NCI-H2227 (cell line): Measurements from ENCODE around the gene LSP1.

Experiments used
- DNase-seq: peaks from one replicate; lab custom pipeline; 2025; ENCODE audit not compliant: unreplicated experiment; lab: John Stamatoyannopoulos, UW

LSP1 gene

DNA sequence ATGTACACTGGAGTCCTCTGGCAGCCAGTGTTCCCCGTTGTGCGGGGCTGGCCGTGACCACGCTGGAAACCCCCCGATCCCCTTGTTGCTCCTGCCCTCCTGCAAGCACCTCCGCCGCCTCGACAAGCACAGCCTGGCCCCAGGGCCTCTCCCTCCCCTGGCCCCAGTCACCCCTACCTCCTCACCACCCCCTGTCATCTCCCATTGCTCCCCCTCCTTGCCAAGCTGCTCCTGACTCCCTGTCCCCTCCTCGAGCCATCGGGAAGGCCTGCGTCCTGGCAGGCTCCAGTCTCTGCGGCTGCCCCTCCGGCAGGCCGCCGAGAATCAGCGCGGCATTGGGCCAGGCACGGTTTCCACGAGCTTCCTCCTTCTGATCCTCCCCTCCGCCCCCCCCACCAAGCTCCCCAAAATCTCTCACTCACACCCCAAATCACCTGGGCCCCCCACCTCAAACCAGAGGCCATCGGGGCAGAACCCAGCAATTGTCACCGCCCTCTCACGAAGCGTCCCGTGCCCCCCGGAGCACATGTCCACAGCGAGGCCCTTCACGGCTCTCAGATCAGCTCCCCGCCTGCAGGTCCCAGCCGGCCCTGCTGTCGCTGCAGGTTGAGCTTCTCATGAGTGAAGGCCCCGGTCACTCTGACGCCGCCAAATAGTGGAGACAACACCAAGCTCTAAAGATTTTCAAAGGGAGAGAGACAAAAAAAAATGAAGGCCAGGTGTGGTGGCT lies 5.7 kb upstream of the LSP1 start:
- no peak for DNase-seq

DNA sequence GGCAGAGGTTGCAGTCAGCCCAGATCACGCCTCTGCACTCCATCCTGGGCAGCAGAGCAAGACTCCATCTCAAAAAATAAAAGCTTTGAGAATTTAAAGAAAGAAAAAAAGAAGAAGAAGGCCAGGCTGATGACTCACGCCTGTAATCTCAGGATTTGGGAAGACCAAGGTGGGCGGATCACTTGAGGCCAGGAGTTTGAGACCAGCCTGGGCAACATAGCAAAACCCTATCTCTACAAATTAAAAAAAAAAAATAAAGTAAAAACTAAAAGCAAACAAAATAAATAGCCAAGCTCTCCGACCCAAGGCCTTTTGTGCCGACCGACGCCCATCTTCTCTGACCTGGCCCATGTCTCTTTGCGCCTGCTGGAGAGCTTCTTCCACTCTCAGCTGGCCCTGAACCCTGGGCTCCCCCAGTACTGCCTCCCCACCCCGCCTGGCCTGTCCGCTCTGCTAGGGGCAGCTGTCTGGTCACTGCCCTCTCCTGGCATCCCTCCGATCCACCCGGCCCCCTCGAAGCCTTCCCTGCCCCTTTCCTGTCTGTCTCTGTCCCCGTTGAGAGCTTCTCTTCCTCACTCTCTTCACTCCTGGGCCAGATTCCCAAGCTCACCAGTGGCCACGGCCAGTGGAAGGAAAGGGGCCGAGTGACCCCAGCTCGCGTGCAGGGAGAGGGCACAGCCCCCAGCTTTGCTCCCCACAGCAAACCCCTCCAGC lies 4.8 kb upstream of the LSP1 start:
- no peak for DNase-seq

DNA sequence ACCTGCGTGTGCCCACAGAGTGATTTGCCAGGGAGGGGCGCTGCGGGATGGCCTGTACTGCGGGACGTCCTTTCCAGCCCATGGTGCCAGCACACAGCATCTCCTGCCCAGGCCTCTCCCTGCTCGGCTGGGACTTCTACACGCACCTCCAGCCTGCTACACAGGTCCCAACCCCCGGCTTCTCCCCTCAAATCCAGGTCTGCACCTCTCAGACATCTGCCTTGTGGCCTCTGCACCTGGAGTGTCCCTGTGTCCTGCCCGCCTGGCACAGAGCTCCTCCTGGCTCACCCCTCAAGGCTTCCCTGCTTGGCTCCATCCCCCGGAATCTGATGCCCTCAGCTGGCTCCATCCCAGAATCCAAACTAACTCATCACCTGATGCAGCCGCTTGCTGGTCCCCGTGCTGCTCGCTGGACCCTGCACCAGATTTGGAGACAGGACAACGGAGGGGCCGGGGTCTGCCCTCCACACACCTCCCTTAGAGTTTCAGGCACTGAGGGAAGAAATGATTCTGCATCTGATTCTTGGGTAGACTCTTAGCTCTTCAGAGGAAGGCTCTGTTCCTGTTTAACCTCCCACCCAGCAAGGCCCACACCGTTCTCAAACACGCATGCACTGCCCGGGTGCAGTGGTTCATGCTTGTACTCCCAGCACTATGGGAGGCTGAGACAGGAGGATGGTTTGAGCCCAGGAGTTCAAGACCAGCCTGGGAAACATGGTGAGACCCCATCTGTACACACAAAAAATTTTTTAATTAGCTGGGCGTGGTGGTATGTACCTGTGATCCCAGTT lies 4.0 kb upstream of the LSP1 start:
- DNase-seq: no peak

DNA sequence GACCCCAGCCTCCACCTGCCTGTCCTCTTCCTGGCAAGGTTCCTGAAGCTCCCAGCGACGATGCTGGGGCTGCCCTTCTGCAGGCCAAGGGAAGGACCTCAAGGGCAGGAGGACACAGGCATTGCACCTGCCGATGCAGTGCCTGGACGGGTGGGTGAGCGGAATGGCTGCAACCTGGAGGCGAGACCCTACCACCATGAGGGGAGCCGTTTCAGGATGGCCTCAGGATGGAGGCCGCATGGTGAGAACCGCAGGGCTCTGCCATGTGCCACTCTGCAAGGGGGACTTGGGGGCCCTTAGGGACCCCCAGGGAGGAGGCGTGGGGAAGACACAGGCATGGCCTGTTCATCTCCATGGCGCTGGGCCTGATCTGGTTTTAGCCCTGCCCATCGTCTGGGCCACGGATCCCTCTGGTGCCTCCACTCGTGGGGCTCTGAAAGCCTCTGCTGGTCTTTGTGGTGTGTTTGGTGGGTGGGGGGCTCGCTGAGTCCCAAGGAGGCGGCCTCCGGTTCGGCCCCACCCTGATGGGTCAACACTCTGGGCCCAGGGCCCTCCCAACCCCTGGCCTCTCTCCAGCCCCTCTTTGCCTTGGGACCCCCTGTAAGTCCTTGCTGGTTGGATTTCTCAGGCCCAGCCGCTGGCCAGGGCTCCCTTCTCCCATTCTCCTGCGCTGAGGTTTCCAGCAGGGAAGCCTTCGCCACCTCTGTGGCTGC lies 1.3 kb upstream of the LSP1 start:
- DNase-seq: no peak

DNA sequence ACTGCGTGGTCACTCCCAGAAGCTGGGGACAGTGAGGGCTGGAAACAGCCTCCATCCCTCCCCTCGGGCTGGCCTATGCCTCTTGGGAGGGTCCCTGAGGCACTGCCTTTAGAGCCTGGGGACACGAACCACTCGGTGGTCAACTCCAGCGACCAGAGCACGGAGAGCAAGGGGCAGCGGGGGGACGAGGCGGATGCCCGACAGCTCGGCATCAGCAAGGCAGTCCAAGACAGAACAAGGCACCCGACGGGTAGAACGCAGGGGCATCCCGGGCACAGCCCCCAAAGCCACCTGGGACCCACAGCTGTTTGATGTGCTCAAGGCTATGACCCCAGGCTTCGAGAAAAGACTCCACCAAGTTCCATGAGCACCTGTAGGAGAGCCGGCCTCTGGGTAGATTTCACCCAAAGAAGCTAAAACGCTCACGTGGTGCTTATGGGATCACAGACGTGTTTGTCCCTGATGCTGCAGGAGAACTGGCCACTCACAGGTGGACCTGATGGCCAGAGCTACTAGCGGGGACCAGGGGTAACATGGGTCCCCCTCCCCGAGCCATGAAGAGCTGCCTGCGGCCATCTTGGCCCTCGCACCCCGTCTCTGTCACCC lies 510 bp upstream of the LSP1 start:
- no peak for DNase-seq

GRCh38 chr11:1853376-1854131 lies 670 bp downstream of the LSP1 start:
- no peak for DNase-seq

DNA sequence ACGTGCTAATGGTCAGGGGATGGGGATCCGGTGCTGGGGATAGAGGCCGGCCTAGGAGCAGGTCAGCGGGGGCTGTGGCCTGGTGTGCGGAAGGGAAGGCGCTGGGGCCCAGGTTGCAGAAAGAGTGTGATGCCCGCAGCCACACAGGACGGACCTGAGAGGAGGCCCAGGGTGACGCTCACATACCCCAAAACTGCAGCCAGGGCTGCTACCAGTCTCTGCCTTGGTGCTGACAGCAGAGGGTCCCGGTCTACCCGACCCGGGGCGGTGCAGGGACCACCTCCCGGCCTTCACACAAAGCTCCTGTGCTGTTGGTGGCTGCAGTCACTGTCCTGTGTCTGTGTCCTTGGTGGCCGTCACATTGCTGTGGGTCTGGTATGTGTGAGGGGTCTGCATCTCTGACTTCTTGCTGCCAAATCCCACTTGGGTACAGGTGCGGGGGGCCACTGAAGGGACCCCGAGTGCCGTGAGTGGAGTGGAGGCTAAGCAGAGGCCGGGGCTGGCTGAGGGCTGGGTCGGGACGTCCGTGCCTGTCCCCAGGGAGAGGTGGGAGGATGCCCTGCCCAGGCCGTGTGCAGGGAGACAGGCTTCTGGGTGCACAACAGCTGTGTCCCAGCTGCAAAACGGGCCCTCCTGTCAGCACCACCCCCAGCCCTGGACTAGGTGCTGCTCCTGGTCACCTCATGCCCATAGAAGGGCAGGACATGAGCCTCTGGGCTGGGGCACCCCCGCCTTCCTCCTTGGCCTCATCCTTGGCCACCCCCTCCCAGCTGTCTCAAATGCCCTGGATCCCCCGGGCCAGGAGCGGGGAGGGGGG lies 1.5 kb downstream of the LSP1 start:
- DNase-seq: no peak

DNA sequence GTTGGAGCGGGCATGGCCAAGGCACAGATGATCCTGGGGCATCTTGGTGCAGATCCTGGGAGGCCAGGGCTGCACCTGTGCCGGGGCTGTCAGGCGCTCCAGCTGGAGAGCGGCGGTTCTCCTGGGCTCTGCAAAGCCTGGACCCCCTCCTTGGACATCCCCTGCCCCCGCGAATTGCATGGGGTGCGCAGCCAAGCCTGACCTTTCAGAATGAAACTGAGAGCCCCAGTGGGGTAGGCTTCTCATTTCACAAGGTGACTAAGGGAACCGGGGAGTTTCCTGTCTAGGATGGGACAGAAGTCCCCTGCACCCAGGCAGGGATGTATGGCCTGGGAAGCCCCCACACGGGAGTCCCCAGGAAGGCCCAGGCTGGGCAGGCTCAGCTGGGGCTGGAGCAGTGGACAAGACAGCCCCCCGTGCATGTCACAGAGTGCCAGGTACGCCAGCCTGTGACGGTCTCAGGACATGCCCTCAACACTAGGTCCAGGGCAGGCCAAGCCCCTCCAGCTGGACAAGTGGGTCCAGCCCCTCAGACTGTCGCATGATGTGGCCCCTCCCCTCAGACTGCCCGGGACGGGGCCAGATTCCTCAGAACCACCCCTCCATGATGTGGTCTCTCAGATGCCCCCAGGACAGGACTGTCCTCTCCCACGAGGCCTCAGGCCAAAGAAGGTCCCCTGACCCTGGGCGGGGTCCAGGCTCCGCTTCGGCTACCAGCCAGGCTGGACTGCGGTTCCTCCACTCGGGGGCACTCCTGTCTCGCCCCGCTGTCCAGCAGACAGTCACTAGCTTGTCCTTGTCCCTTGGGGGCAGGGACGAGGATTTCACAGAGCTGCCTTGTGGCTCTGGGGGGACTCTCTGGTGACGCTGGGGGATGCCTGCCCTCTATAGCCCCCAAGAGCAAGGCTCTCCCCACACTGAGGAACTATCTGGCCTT lies 2.3 kb downstream of the LSP1 start:
- DNase-seq: no peak

GRCh38 chr11:1855886-1856265 lies 3.0 kb downstream of the LSP1 start:
- no peak for DNase-seq

- no peak for DNase-seq
These were observed 3.6 kb downstream of the LSP1 start for GRCh38 chr11:1856306-1857005.

- no peak for DNase-seq
These were observed 4.2 kb downstream of the LSP1 start for GRCh38 chr11:1857064-1857463.

- DNase-seq: no peak
These were observed 5.3 kb downstream of the LSP1 start for GRCh38 chr11:1858154-1858553.

- DNase-seq: no peak
These were observed 5.7 kb downstream of the LSP1 start for GRCh38 chr11:1858576-1858975.

- DNase-seq: no peak
These were observed 6.1 kb downstream of the LSP1 start for GRCh38 chr11:1859004-1859403.

DNA sequence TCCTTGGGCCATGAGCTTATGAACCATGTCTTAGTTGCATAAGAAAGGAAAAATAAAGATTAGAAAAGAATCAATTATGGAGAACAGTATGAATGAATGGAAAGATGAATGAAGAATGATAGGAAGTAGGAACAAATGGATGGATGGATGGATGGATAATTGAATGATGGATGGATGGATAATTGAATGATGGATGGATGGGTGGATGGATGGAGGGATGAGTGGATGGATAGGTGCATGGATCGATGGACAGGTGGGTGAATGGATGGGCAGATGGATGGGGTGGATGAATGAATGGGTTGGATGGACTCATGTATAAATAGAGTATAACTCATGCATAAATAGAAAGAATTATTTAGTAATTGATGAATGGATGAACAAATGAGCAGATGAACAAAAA lies 7.2 kb downstream of the LSP1 start:
- no peak for DNase-seq

DNA sequence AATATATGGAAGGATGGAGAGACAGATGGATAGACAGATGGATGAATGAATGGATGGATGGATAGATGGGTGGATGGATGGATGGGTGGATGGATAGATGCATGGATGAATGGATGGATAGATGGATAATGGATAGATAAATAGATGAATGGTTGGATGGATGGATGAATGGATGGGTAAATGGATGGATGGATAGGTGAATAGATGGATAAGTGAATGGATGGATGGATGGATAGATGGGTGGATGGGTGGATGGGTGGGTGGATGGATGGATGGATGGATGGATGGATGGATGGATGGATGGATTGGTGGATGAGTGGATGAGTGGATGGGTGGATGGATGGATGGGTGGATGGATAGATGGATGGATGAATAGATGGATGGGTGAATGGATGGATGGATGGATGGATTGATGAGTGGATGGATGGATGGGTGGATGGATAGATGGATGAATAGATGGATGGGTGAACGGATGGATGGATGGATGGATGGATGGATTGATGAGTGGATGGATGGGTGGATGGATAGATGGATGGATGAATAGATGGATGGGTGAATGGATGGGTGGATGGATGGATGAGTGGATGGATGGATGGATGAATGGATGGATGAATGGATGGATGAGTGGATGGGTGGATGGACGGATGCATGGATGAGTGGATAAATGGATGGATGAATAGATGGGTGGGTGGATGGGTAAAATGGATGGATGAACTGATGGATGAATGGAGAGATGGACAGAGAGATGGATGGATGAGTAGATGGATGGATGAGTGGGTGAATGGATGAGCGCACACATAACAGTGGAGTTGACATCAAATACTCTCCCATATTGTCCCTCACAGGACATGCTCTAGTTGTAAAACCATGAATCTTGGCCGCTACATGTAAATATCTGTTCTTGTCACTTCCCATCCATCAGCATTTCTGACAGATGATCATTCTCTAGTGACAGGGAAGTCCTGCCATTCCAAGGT lies 8.8 kb downstream of the LSP1 start:
- DNase-seq: no peak
